MM.1S (cell line): ENCODE data around the gene SNX2.

Experiments
- CTCF ChIP-seq: fragments of 300-600 bp; sonication (generic); IDR thresholded peaks from 2 replicates; pipeline ENCODE4 v1.5.1; 2016; ENCODE audit warnings: antibody characterized with exemption, low read length, mixed read lengths
- EZH2 ChIP-seq: fragments of 300-600 bp; sonication (generic); optimal IDR thresholded peaks from 2 replicates; pipeline ENCODE3; 2017; ENCODE audit warnings: low read depth, mild to moderate bottlenecking, antibody characterized with exemption, low read length, mixed read lengths
- EZH2phosphoT487 ChIP-seq: fragments of 300-600 bp; sonication (generic); IDR thresholded peaks from 2 replicates; pipeline ENCODE4 v1.6.1; 2018; ENCODE audit warnings: antibody characterized with exemption, low read length

GRCh38 chr5:122781465-122781864 is 6.6 kb downstream of the SNX2 start:
- TF ChIP-seq CTCF = no peak
- TF ChIP-seq EZH2phosphoT487 = no peak
- TF ChIP-seq EZH2 = no peak
